ENCODE data around the gene COX7A1. TPM values are rescaled to one million over a fixed set of nuclear protein-coding genes. Genes with fewer than 3 reads are reported as not detected.

COX7A1 gene
- total RNA-seq, 1 donor from 2014 or later, result 64.2 TPM

- no peaks in the 10 kb centered on the region for H3K27me3 ChIP-seq (ENCODE audit: low read depth)
- TF ChIP-seq CTCF (IDR thresholded peaks at IDR 0.05), result no peak
- DNase-seq (no peak), ATAC-seq (no peak)
- intact Hi-C loops (cut with DNase I), result no loop called here
- no peaks in the 10 kb centered on the region for H3K9me3 ChIP-seq
- peaks cover 27% of the 10 kb centered on the region for H3K4me1 ChIP-seq
- peaks cover 65% of the 10 kb centered on the region for H3K36me3 ChIP-seq
- H3K27ac ChIP-seq, result peak overlapping the region; percentile 84
- H3K4me3 ChIP-seq, result peak overlapping the region; percentile 74
Measured at GRCh38 chr19:36116344-36116637, 36.0 kb downstream of the COX7A1 start.

- intact Hi-C loops (cut with DNase I), result no loop called here
- DNase-seq, result peak; percentile 89
- H3K36me3 ChIP-seq, result peaks cover 68% of the 10 kb centered on the region
Measured at GRCh38 chr19:36115453-36116343, 36.5 kb downstream of the COX7A1 start, which contains the start of gene TBCB. TBCB (plus strand) TSS chr19:36115468; CDS start chr19:36115561, 93 bp downstream.

GRCh38 chr19:36114721-36115452 is 37.4 kb downstream of the COX7A1 start, which contains the start of gene POLR2I:
POLR2I (minus strand) TSS chr19:36114875; CDS start chr19:36114856, 19 bp downstream.
- ATAC-seq (peak; percentile 96 to 97), DNase-seq (peak; percentile 99)
- peak within 1 kb of the TSS; percentile 84 for H3K27ac ChIP-seq
- peak within 1 kb of the TSS; percentile 74 for H3K4me3 ChIP-seq
- peaks cover 65% of the 10 kb centered on the region for H3K36me3 ChIP-seq
- H3K9me3 ChIP-seq, result no peaks in the 10 kb centered on the region
- no peak for TF ChIP-seq CTCF (IDR thresholded peaks at IDR 0.05)
- no peaks in the 10 kb centered on the region for H3K27me3 ChIP-seq (ENCODE audit: low read depth)
- intact Hi-C loops (cut with DNase I), result no loop called here
- peaks cover 27% of the 10 kb centered on the region for H3K4me1 ChIP-seq

More at GRCh38 chr19:36115453-36116343, 36.5 kb downstream of the COX7A1 start, which contains the start of gene TBCB:
- peaks cover 27% of the 10 kb centered on the region for H3K4me1 ChIP-seq
- H3K27ac ChIP-seq, result peak within 1 kb of the TSS; percentile 84
- peak; percentile 79 to 84 for ATAC-seq
- no peaks in the 10 kb centered on the region for H3K9me3 ChIP-seq
- H3K4me3 ChIP-seq, result peak within 1 kb of the TSS; percentile 74
- no peak for TF ChIP-seq CTCF (IDR thresholded peaks at IDR 0.05)
- H3K27me3 ChIP-seq (ENCODE audit: low read depth), result no peaks in the 10 kb centered on the region

- no peaks in the 10 kb centered on the region for H3K9me3 ChIP-seq
- peak overlapping the region; percentile 84 for H3K27ac ChIP-seq
- intact Hi-C loops (cut with DNase I), result no loop called here
- no peak for TF ChIP-seq CTCF (IDR thresholded peaks at IDR 0.05)
- ATAC-seq, result peak in 1 of 2 donors; percentile 1
- peaks cover 27% of the 10 kb centered on the region for H3K4me1 ChIP-seq
- H3K27me3 ChIP-seq (ENCODE audit: low read depth), result no peaks in the 10 kb centered on the region
- no peak for DNase-seq
- peaks cover 58% of the 10 kb centered on the region for H3K36me3 ChIP-seq
- peak overlapping the region; percentile 74 for H3K4me3 ChIP-seq
Measured at GRCh38 chr19:36113894-36114720, 38.1 kb downstream of the COX7A1 start.

- ATAC-seq (no peak), DNase-seq (no peak)
- Histone ChIP-seq H3K4me3 (peak overlapping the region; percentile 74), H3K36me3 (peaks cover 52% of the 10 kb centered on the region), H3K27ac (no peak overlapping the region), H3K4me1 (peaks cover 27% of the 10 kb centered on the region), H3K27me3 (ENCODE audit: low read depth) (no peaks in the 10 kb centered on the region), H3K9me3 (no peaks in the 10 kb centered on the region)
- intact Hi-C loops (cut with DNase I), result no loop called here
- no peak for TF ChIP-seq CTCF (IDR thresholded peaks at IDR 0.05)
Measured at GRCh38 chr19:36113425-36113824, 38.8 kb downstream of the COX7A1 start.

Measured in lower lobe of right lung (tissue), 2 donors.